Thyroid gland (tissue), 4 donors: ENCODE measurements around the gene RNF121. TPM values are rescaled to one million over a fixed set of nuclear protein-coding genes. Genes with fewer than 3 reads are reported as not detected.

Source experiments
- DNase-seq, 2 donors: peaks; one replicate each; pipeline ENCODE4 v3.0.0-alpha.2; 2019
- H3K27ac ChIP-seq, 3 donors: fragments of 200-600 bp; sonication (generic); 1 replicate in 2 of 3; 2 replicates in 1 of 3; pipeline ENCODE4 v1.5.1; 2016 to 2019; ENCODE audit warnings: mild to moderate bottlenecking in 1 of 3, moderate library complexity in 1 of 3
- H3K27me3 ChIP-seq: fragments of 200-600 bp; sonication (generic); one replicate; pipeline ENCODE4 v1.5.1; 2019
- H3K36me3 ChIP-seq, 2 donors: fragments of 200-600 bp; sonication (generic); one replicate each; pipeline ENCODE4 v1.5.1; 2016 to 2019
- H3K4me1 ChIP-seq, 2 donors: fragments of 200-600 bp; sonication (generic); one replicate each; pipeline ENCODE4 v1.5.1; 2017 to 2019
- H3K4me3 ChIP-seq, 3 donors: fragments of 200-600 bp; sonication (generic); replicated peaks in 1 of 3; 1 replicate in 2 of 3; 2 replicates in 1 of 3; pipeline ENCODE4 v1.5.1; 2016; ENCODE audit warnings: mild to moderate bottlenecking in 1 of 3
- H3K9me3 ChIP-seq: fragments of 200-600 bp; sonication (generic); one replicate; pipeline ENCODE4 v1.5.1; 2017
- POLR2A ChIP-seq, 2 donors: fragments of 450-650 bp; IDR thresholded peaks; one replicate each; pipeline ENCODE4 v1.6.1; 2017; ENCODE audit warnings: antibody characterized with exemption in 2 of 2, mild to moderate bottlenecking in 2 of 2, moderate library complexity in 1 of 2
- WGBS, 2 donors: methylation state at CpG; one replicate each; pipeline ENCODE4 v1.1.5; 2017; 5-methylcytosine and 5-hydroxymethylcytosine counted together
- intact Hi-C: fragments of 100-400 bp; cut with DNase I; formaldehyde crosslinking; loops from one replicate; pipeline ENCODE4 v1.15.1; 2023
- total RNA-seq, 4 donors: library from RNA; depleted of rRNA; stranded (reverse); fragments of >200 nt; gene quantifications; one replicate each; pipeline ENCODE4 v1.2.3, GENCODE V29; 2016
- TF ChIP-seq, protein P1 (sequence below), 6 experiments: fragments of 200-600 bp in 3 of 6; fragments of 450-650 bp in 3 of 6; sonication (generic) in 3 of 6; IDR thresholded peaks; one replicate each; pipeline ENCODE4 v1.5.1; 2016 to 2019; ENCODE audit warnings: antibody characterized with exemption in 6 of 6, mild to moderate bottlenecking in 2 of 6, inconsistent platforms in 1 of 6, moderate library complexity in 1 of 6

The RNF121 gene
- total RNA-seq, 4 donors from 2014 or later, result 41.9 to 64.4 (median 54.7) TPM

DNA sequence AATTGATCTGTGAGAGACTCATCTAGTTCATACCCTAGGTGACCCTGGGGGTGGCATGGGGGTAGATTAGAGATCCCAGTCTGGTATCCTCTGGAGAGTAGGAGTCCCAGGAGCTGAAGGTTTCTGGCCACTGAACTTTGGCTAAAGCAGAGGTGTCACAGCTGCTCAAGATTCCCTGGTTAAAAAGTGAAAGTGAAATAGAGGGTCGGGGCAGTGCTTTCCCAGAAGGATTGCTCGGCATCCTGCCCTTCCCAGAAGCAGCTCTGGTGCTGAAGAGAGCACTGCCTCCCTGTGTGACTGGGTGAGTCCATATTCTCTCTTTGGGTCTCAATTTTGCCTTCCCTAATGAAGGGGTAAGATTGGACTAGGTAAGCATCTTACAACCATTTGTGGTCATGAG, 70.5 kb downstream of the RNF121 start:
- Histone ChIP-seq H3K4me1 (peaks cover 0 to 11% of the 10 kb centered on the region in 2 donors), H3K27ac (peak overlapping the region; percentile 33 to 62 (median 58)), H3K27me3 (no peaks in the 10 kb centered on the region), H3K4me3 (no peak overlapping the region), H3K9me3 (no peaks in the 10 kb centered on the region), H3K36me3 (peaks cover 18 to 20% of the 10 kb centered on the region in 2 donors)
- peak in 1 of 2 donors; percentile 43 for DNase-seq
- WGBS, 2 donors, result 12 to 31% methylated on average over 2 of the region's 2 CpGs
- intact Hi-C loops, result no loop called here
- TF ChIP-seq, protein P1, sequence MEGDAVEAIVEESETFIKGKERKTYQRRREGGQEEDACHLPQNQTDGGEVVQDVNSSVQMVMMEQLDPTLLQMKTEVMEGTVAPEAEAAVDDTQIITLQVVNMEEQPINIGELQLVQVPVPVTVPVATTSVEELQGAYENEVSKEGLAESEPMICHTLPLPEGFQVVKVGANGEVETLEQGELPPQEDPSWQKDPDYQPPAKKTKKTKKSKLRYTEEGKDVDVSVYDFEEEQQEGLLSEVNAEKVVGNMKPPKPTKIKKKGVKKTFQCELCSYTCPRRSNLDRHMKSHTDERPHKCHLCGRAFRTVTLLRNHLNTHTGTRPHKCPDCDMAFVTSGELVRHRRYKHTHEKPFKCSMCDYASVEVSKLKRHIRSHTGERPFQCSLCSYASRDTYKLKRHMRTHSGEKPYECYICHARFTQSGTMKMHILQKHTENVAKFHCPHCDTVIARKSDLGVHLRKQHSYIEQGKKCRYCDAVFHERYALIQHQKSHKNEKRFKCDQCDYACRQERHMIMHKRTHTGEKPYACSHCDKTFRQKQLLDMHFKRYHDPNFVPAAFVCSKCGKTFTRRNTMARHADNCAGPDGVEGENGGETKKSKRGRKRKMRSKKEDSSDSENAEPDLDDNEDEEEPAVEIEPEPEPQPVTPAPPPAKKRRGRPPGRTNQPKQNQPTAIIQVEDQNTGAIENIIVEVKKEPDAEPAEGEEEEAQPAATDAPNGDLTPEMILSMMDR (IDR thresholded peaks at IDR 0.05), result no peak

DNA sequence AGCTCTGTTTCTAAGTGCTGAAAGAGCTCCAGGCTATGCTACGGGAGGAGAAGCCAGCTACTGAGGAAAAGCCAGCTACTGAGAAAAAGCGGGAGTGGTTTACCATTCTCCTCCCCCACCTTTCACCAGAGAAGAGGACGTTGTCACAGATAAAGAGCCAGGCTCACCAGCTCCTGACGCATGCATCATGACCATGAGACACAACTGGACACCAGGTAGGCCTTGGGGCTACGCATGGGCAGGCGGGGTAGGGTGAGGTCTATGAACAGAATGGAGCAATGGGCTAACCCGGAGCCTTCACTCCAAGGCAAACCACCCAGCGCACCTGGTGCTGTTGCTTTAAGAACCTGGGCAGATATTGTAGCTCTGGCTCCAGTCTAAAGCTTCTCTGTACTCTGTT, 71.0 kb downstream of the RNF121 start:
- H3K27me3 ChIP-seq, result no peaks in the 10 kb centered on the region
- peak overlapping the region; percentile 33 to 62 (median 58) for H3K27ac ChIP-seq
- 73 to 79% methylated on average over 7 to 8 of the region's 8 CpGs for WGBS, 2 donors
- H3K36me3 ChIP-seq, result peaks cover 22 to 25% of the 10 kb centered on the region in 2 donors
- no peak for DNase-seq
- peaks cover 0 to 11% of the 10 kb centered on the region in 2 donors for H3K4me1 ChIP-seq
- TF ChIP-seq, protein P1 (IDR thresholded peaks at IDR 0.05), result no peak
- TF ChIP-seq POLR2A (IDR thresholded peaks at IDR 0.05), result no peak
- H3K9me3 ChIP-seq, result no peaks in the 10 kb centered on the region
- intact Hi-C loops, result no loop called here
- no peak overlapping the region for H3K4me3 ChIP-seq

DNA sequence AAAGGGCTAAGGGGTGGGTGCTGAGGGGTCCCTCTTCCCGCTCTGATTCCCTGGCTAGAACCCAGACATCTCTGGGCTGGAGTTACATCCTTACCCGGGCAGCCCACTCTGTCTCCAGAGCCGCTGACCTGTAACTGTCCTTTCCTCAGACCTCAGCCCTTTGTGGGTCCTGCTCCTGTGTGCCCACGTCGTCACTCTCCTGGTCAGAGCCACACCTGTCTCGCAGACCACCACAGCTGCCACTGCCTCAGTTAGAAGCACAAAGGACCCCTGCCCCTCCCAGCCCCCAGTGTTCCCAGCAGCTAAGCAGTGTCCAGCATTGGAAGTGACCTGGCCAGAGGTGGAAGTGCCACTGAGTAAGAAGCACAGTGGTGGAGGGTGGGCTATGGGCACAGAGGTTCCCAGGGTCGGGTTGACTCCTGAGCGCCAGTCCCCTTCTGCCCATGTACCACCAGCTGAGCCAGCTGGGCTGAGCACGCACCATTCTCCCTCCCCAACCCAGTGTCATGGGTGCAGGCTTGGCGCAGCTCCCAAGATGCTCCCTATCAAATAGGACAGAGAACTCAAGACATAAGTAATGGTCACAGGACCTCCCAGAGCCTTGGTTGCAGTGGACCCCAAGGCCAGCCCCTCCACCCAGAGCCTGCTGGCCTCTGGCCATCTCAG, 71.5 kb downstream of the RNF121 start:
- no peak for DNase-seq
- H3K9me3 ChIP-seq, result no peaks in the 10 kb centered on the region
- no peak overlapping the region for H3K4me3 ChIP-seq
- no peaks in the 10 kb centered on the region for H3K27me3 ChIP-seq
- H3K36me3 ChIP-seq, result peaks cover 28 to 30% of the 10 kb centered on the region in 2 donors
- peaks cover 0 to 11% of the 10 kb centered on the region in 2 donors for H3K4me1 ChIP-seq
- TF ChIP-seq, protein P1 (IDR thresholded peaks at IDR 0.05), result no peak
- no peak for TF ChIP-seq POLR2A (IDR thresholded peaks at IDR 0.05)
- 86 to 92% methylated on average over 8 to 9 of the region's 10 CpGs for WGBS, 2 donors
- intact Hi-C loops, result no loop called here
- peak overlapping the region in 2 of 3 donors; percentile 58 to 62 for H3K27ac ChIP-seq

DNA sequence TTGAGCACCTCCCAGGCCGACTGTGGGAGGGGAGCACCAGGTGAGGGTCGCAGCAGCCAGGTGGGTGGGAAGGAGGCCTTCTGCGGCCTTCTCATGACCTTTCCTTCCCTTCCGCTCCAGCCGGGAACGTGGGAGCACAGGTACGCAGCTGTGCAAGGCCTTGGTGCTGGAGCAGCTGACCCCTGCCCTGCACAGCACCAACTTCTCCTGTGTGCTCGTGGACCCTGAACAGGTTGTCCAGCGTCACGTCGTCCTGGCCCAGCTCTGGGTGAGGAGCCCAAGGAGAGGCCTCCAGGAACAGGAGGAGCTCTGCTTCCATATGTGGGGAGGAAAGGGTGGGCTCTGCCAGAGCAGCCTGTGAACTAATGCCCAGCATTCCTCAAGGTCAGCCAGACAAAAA, 72.4 kb downstream of the RNF121 start:
- WGBS, 2 donors, result 94% methylated on average over 3 of the region's 11 CpGs; no CpG with 5 or more reads in 1 of the 2 donors
- DNase-seq, result no peak
- peaks cover 0 to 11% of the 10 kb centered on the region in 2 donors for H3K4me1 ChIP-seq
- peaks cover 37 to 39% of the 10 kb centered on the region in 2 donors for H3K36me3 ChIP-seq
- intact Hi-C loops, result no loop called here
- no peak overlapping the region for H3K27ac ChIP-seq
- TF ChIP-seq, protein P1 (IDR thresholded peaks at IDR 0.05), result no peak
- no peak for TF ChIP-seq POLR2A (IDR thresholded peaks at IDR 0.05)
- no peaks in the 10 kb centered on the region for H3K9me3 ChIP-seq
- no peak overlapping the region for H3K4me3 ChIP-seq
- H3K27me3 ChIP-seq, result no peaks in the 10 kb centered on the region

DNA sequence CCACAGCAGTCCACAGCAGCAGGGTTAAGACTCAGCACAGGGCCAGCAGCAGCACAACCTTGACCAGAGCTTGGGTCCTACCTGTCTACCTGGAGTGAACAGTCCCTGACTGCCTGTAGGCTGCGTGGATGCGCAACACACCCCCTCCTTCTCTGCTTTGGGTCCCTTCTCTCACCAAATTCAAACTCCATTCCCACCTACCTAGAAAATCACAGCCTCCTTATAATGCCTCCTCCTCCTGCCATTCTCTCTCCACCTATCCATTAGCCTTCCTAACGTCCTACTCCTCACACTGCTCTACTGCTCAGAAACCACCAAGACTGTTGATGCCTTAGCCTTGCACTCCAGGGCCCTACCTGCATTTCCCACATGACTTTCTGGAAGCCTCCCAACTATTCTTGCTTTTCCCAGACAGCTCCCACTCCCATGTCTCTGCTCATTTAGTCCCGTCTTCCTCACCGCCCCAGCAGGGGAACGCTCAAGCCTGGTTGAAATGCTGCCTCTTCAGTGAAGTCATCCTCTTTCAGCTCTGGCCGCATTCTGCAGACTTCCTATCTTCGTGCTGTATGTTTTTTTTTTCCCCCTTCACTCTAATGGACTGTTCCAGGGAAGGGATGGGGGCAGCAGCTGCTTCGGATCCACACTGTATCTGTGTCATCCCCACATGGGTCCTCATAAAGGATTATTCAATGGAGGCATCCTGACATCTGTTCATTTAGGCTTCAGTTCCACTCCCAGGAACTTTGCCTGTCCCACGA, 73.2 kb downstream of the RNF121 start:
- peaks cover 0 to 11% of the 10 kb centered on the region in 2 donors for H3K4me1 ChIP-seq
- H3K27me3 ChIP-seq, result no peaks in the 10 kb centered on the region
- TF ChIP-seq, protein P1 (IDR thresholded peaks at IDR 0.05), result no peak
- H3K27ac ChIP-seq, result no peak overlapping the region
- H3K36me3 ChIP-seq, result peaks cover 44 to 47% of the 10 kb centered on the region in 2 donors
- DNase-seq, result no peak
- intact Hi-C loops, result no loop called here
- 73 to 75% methylated on average over 10 of the region's 10 CpGs for WGBS, 2 donors
- H3K4me3 ChIP-seq, result no peak overlapping the region
- H3K9me3 ChIP-seq, result no peaks in the 10 kb centered on the region
